OCI-LY3 (cell line): Measurements from ENCODE around the gene VSIG10L2.

Experiments used
- EZH2phosphoT487 ChIP-seq: fragments of 200-600 bp; shearing (Covaris generic); IDR thresholded peaks from 2 replicates; pipeline ENCODE4 v1.6.1; 2018; ENCODE audit warnings: antibody characterized with exemption, mixed run types, low read depth
- TF ChIP-seq, protein P1 (sequence below): fragments of 200-600, 300-600 bp; sonication (generic); IDR thresholded peaks from 2 replicates; pipeline ENCODE4 v1.5.1; 2014; ENCODE audit warnings: antibody characterized with exemption, low read length, low read depth

DNA sequence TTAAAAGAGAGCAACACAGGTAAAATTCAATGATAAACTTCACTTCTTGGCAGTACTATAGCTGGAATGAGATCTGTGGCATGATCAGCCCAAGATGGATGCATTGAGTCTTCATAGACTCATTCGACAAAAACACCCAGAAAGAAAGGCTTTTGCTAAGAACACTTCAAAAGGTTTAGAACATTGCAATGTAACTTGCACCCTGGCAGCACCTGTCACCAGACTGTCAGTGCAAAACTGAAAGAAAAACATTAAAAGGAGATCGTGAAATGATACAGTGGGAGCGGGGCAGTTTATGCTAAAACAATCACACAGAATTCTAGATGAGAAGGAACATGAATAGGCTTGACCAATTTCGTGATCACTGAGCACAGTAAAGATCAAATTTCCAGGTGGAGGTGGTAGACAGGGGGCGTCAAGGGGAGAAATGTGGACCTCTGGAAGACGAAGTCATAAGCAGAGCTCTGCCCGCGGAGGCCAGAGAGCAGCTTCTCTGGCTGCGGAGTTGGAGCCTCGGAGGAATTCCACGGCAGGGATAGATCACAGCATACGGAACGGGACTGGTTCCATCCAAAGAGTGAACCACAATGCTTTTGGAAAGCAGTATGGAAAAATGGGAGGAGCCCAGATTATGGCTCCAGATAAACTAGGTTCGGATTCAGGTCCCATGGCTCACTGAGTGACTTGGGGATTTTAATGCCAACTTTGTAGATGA is 11.9 kb downstream of the VSIG10L2 start:
- TF ChIP-seq, protein P1, sequence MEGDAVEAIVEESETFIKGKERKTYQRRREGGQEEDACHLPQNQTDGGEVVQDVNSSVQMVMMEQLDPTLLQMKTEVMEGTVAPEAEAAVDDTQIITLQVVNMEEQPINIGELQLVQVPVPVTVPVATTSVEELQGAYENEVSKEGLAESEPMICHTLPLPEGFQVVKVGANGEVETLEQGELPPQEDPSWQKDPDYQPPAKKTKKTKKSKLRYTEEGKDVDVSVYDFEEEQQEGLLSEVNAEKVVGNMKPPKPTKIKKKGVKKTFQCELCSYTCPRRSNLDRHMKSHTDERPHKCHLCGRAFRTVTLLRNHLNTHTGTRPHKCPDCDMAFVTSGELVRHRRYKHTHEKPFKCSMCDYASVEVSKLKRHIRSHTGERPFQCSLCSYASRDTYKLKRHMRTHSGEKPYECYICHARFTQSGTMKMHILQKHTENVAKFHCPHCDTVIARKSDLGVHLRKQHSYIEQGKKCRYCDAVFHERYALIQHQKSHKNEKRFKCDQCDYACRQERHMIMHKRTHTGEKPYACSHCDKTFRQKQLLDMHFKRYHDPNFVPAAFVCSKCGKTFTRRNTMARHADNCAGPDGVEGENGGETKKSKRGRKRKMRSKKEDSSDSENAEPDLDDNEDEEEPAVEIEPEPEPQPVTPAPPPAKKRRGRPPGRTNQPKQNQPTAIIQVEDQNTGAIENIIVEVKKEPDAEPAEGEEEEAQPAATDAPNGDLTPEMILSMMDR: no peak
- no peak for TF ChIP-seq EZH2phosphoT487
